B cell (primary cell): ENCODE results near the gene TMEM222. TPM values are rescaled to one million over a fixed set of nuclear protein-coding genes. Genes with fewer than 3 reads are reported as not detected.
A peak's percentile ranks its signal among the peaks of the same experiment; 100 is the strongest.

Source experiments
- ATAC-seq: fragments of 200-7000 bp; cut with Tn5 transposase; one replicate; pipeline ENCODE4 v1.10.0; 2021; ENCODE audit warnings: low read depth, mild to moderate bottlenecking, moderate number of reproducible peaks, moderate library complexity
- CTCF ChIA-PET: fragments of 350-600 bp; sonication (Branson Sonifier 250); formaldehyde crosslinking; loops from one replicate; lab custom pipeline; 2021; ENCODE audit warnings: antibody characterized with exemption, inconsistent platforms; lab: Charles Lee
- POLR2A ChIA-PET: fragments of 350-600 bp; sonication (Branson Sonifier 250); formaldehyde crosslinking; loops from one replicate; lab custom pipeline; 2021; ENCODE audit warnings: antibody characterized with exemption; lab: Charles Lee
- DNase-seq: peaks from one replicate; pipeline ENCODE4 v3.0.0; 2013
- H2AFZ ChIP-seq: 2 replicates; pipeline ENCODE4 v1.6.1; 2012; ENCODE audit warnings: mild to moderate bottlenecking, low read depth, low read length; ENCODE audit not compliant: insufficient read depth, poor library complexity, severe bottlenecking
- H3K27ac ChIP-seq, 2 donors: 1 replicate in 1 of 2; 2 replicates in 1 of 2; pipeline ENCODE4 v1.5.1; 2012 to 2013; ENCODE audit warnings: low read length in 2 of 2, mild to moderate bottlenecking in 2 of 2, moderate library complexity in 1 of 2
- H3K27me3 ChIP-seq, 4 experiments: fragments of 200-600 bp in 1 of 4; sonication (generic) in 1 of 4; replicated peaks in 1 of 4; 1 replicate in 2 of 4; 2 replicates in 2 of 4; pipeline versions ENCODE4 v1.6.1 to v1.7.0; 2013 to 2016; ENCODE audit warnings: low read length in 3 of 4, mild to moderate bottlenecking in 2 of 4, mixed read lengths in 1 of 4, moderate library complexity in 1 of 4; ENCODE audit not compliant: insufficient read depth in 4 of 4, control insufficient read depth in 3 of 4; ENCODE audit errors: control extremely low read depth in 1 of 4
- H3K36me3 ChIP-seq, 2 experiments: replicated peaks in 1 of 2; 1 replicate in 1 of 2; 2 replicates in 1 of 2; pipeline versions ENCODE4 v1.6.1 to v1.7.1; 2013; ENCODE audit warnings: low read length in 1 of 2; ENCODE audit not compliant: insufficient read depth in 2 of 2, control insufficient read depth in 1 of 2; ENCODE audit errors: control extremely low read depth in 1 of 2, extremely low read depth in 1 of 2
- H3K4me1 ChIP-seq, 2 donors: fragments of 200-600 bp in 1 of 2; sonication (generic) in 1 of 2; 1 replicate in 1 of 2; 2 replicates in 1 of 2; pipeline versions ENCODE4 v1.5.1 to v1.6.1; 2013 to 2017; ENCODE audit warnings: low read length in 2 of 2; ENCODE audit not compliant: control insufficient read depth in 2 of 2, insufficient read depth in 2 of 2
- H3K4me2 ChIP-seq: replicated peaks from 2 replicates; pipeline ENCODE3; 2012; ENCODE audit warnings: mild to moderate bottlenecking, low read depth, low read length; ENCODE audit not compliant: poor library complexity, severe bottlenecking
- H3K4me3 ChIP-seq, 5 experiments: fragments of 200-600 bp in 1 of 5; sonication (generic) in 1 of 5; 1 replicate in 3 of 5; 2 replicates in 2 of 5; pipeline versions ENCODE4 v1.5.1 to v1.7.0; 2011 to 2016; ENCODE audit warnings: low read length in 4 of 5, mild to moderate bottlenecking in 4 of 5, low read depth in 2 of 5, control low read depth in 1 of 5, moderate library complexity in 1 of 5; ENCODE audit not compliant: insufficient read depth in 1 of 5; ENCODE audit errors: control extremely low read depth in 1 of 5, extremely low read depth in 1 of 5
- H3K79me2 ChIP-seq: fragments of 200-600 bp; sonication (generic); one replicate; pipeline ENCODE4 v1.6.0; 2016; ENCODE audit warnings: low read length; ENCODE audit not compliant: control insufficient read depth, insufficient read depth
- H3K9ac ChIP-seq: fragments of 200-600 bp; sonication (generic); 2 replicates; pipeline ENCODE4 v1.6.1; 2017; ENCODE audit warnings: mild to moderate bottlenecking, low read length, moderate library complexity
- H3K9me3 ChIP-seq, 3 donors: one replicate each; pipeline versions ENCODE4 v1.6.1 to v1.7.1; 2013; ENCODE audit warnings: low read length in 2 of 3; ENCODE audit not compliant: control insufficient read depth in 2 of 3, insufficient read depth in 1 of 3; ENCODE audit errors: control extremely low read depth in 1 of 3
- H4K20me1 ChIP-seq: 2 replicates; pipeline ENCODE4 v1.6.0; 2012; ENCODE audit warnings: mild to moderate bottlenecking, low read length; ENCODE audit not compliant: insufficient read depth, control insufficient read depth, poor library complexity, severe bottlenecking
- H3K27ac Mint-ChIP-seq: one replicate; pipeline ENCODE4 v1.8.0; 2021; ENCODE audit warnings: mixed read lengths
- H3K27me3 Mint-ChIP-seq: one replicate; pipeline ENCODE4 v1.8.0; 2021; ENCODE audit warnings: mixed read lengths
- H3K4me1 Mint-ChIP-seq: one replicate; pipeline ENCODE4 v1.8.0; 2021; ENCODE audit warnings: mixed read lengths
- H3K4me3 Mint-ChIP-seq: one replicate; pipeline ENCODE4 v1.8.0; 2021; ENCODE audit warnings: mixed read lengths
- H3K9me3 Mint-ChIP-seq: one replicate; pipeline ENCODE4 v1.8.0; 2022; ENCODE audit warnings: mixed read lengths; ENCODE audit not compliant: insufficient read depth
- CTCF ChIP-seq: fragments of 200-600 bp; IDR thresholded peaks from one replicate; pipeline ENCODE4 v1.8.0; 2022; ENCODE audit warnings: antibody characterized with exemption, mild to moderate bottlenecking
- EZH2 ChIP-seq: IDR thresholded peaks from 2 replicates; pipeline ENCODE4 v1.6.1; 2012; ENCODE audit warnings: borderline replicate concordance, low read depth, mild to moderate bottlenecking, moderate library complexity, low read length; ENCODE audit not compliant: insufficient read depth, poor library complexity, severe bottlenecking
- WGBS: methylation state at CpG from one replicate; pipeline ENCODE4 v1.1.5; 2013; ENCODE audit warnings: missing lambda C conversion rate; ENCODE audit not compliant: insufficient coverage; 5-methylcytosine and 5-hydroxymethylcytosine counted together
- intact Hi-C: fragments of 100-400 bp; cut with micrococcal nuclease; formaldehyde crosslinking; loops from one replicate; pipeline ENCODE4 v1.10.0; 2022
- polyA plus RNA-seq: library from polyadenylated mRNA; depleted of rRNA; stranded (reverse); fragments of >200 nt; gene quantifications from 2 replicates; pipeline ENCODE4 v1.2.3, GENCODE V29; 2012
- total RNA-seq, 2 donors: library from RNA; stranded (reverse); fragments of 120-200 nt in 1 of 2; gene quantifications; 1 replicate in 1 of 2; 2 replicates in 1 of 2; pipeline versions ENCODE4 v1.2.3 to v1.2.4, GENCODE V29; 2013 to 2022

Gene TMEM222
- total and polyA plus RNA-seq, 2 donors (not counting 1 experiment from before 2014, with no cell fraction given): 44.2 to 80.9 TPM

DNA sequence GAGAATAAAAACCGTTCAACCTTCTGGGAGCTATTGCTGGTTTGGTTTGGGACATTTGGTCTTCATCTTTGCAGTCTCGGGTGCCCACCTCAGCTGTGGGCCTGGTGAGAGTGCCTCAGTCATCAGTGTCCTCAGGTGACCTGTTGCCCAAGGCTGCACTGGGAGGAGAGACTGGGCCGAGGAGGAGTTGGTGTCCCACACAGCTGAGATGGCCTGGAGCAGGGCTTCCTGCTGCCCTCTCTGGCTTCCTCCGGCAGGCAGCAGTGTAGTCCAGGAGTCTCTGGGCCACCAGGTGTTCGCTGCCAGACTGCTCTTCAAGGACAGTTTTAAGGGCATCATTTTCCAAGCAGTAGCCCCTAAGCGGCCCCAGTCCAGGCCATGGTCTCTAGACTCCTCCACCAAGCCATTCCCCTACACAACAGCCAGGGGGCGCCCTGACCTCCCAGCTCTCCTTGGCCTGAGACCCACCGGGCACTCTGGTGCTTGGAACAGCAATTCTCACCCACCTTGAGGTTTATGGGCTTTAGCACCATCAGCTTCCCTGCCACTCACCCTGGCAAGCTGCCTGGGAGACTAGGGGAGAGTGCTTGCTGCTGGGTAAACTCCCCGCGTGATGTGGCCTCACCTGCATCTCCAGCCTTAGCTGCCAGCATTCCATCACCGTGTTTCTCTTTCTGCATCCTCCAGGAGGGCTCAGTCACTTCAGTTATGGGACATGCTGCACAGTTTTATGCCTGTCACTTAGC lies 10.7 kb downstream of the TMEM222 start:
- Mint-ChIP-seq H3K9me3 (no peaks in the 10 kb centered on the region), H3K4me1 (peaks cover 38% of the 10 kb centered on the region), H3K4me3 (no peak overlapping the region), H3K27me3 (no peaks in the 10 kb centered on the region), H3K27ac (peak overlapping the region; percentile 15)
- H3K27ac ChIP-seq: no peak overlapping the region
- H2AFZ ChIP-seq: no peak overlapping the region
- POLR2A ChIA-PET: interaction anchor here (0.9 to 1.7 kb wide), 2 partner anchors 9 to 10 kb away, joined by 4 to 5 read pairs; partner anchors contain the start of gene SYTL1
- peaks cover 69% of the 10 kb centered on the region for H3K79me2 ChIP-seq
- no peak overlapping the region for H3K4me3 ChIP-seq
- peak; percentile 73 for DNase-seq
- no peak overlapping the region for H3K4me2 ChIP-seq
- peaks cover 49% of the 10 kb centered on the region for H4K20me1 ChIP-seq
- intact Hi-C loops: loop anchor here (1.0 to 2.0 kb wide), 2 partner anchors 24 to 56 kb away; no protein-coding TSS in a partner anchor
- WGBS: 81% methylated on average over 10 of the region's 11 CpGs
- ATAC-seq: peak; percentile 90
- CTCF ChIA-PET: interaction anchor here (0.6 to 7.2 kb wide), 38 partner anchors 9 to 1268 kb away, joined by 3 to 96 read pairs (median 8); partner anchors contain the start of genes CD164L2, GPR3, MAP3K6 and SYTL1
- peaks cover 11 to 24% of the 10 kb centered on the region in 2 donors for H3K4me1 ChIP-seq
- no peaks in the 10 kb centered on the region for H3K27me3 ChIP-seq
- TF ChIP-seq EZH2 (no peak), CTCF (peak; percentile 87)
- H3K9me3 ChIP-seq: peaks cover 0 to 4% (median 0%) of the 10 kb centered on the region in 3 donors
- H3K9ac ChIP-seq: no peak overlapping the region
- H3K36me3 ChIP-seq: peaks cover 0 to 82% of the 10 kb centered on the region in 2 experiments
